Measurements from ENCODE around the gene HMGB2.

HMGB2 gene

DNA sequence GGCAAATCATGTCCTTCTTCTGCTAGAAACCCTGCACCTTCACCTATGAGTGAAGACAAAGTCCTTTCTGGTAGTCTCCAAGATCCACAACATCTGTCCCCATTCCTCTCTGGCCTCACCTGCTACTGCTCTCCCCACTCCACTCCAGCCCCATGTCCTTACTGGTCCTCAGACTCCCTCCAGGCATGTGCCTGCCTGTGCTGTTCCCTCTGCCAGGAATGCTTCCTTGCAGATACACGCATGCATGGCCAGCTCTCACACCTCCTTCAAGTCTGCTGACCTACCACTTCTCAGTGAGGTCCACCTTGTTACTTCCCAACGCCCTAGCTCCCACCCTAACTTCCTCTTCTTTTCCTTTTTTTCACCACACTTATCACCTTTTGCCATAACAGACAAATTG, 18.1 kb downstream of the HMGB2 start:
- H2AFZ ChIP-seq (ENCODE audit: low read length), result no peak overlapping the region
- H2BK15ac ChIP-seq (ENCODE audit: low read length), result no peak overlapping the region
- H3K23ac ChIP-seq (ENCODE audit: low read depth, low read length, poor library complexity), result no peak overlapping the region
- peaks cover 7 to 85% of the 10 kb centered on the region in 2 donors for H3K36me3 ChIP-seq (replicated peaks in 1 of 2; ENCODE audit: control insufficient read depth in 2 of 2, insufficient read depth in 2 of 2, low read length in 2 of 2)
- peaks cover 0 to 5% of the 10 kb centered on the region in 2 donors for H3K4me1 ChIP-seq (ENCODE audit: control insufficient read depth in 2 of 2, insufficient read depth in 1 of 2, low read depth in 1 of 2, low read length in 2 of 2)
- H3K27ac ChIP-seq (replicated peaks; ENCODE audit: low read length), result no peak overlapping the region
- no peak overlapping the region for H2BK120ac ChIP-seq (ENCODE audit: low read depth, low read length)
- H3K4me3 ChIP-seq (ENCODE audit: low read length in 2 of 2), result no peak overlapping the region
- H2BK5ac ChIP-seq (ENCODE audit: low read length), result no peak overlapping the region
- H3K14ac ChIP-seq (ENCODE audit: low read length), result no peak overlapping the region
- no peak overlapping the region for H2AK5ac ChIP-seq (ENCODE audit: low read depth, low read length)
- H4K8ac ChIP-seq (ENCODE audit: low read depth, low read length), result no peak overlapping the region
- no peak overlapping the region for H3K18ac ChIP-seq (ENCODE audit: low read length)
- no CpG with 5 or more reads among the region's 2 CpGs for WGBS, 2 donors (ENCODE audit: extremely low coverage in 2 of 2, insufficient read length in 2 of 2, insufficient replicate concordance in 1 of 2)
- no peak overlapping the region for H3K4me2 ChIP-seq (ENCODE audit: insufficient read depth, low read length, poor library complexity, severe bottlenecking)
- H2BK12ac ChIP-seq (ENCODE audit: low read length), result no peak overlapping the region
- H3K79me1 ChIP-seq (ENCODE audit: low read depth, low read length), result no peaks in the 10 kb centered on the region
- H3K27me3 ChIP-seq (ENCODE audit: control insufficient read depth in 3 of 3, insufficient read depth in 3 of 3, low read depth in 1 of 3, low read length in 3 of 3), result no peaks in the 10 kb centered on the region
- H3K4ac ChIP-seq (ENCODE audit: low read length), result no peak overlapping the region
- no peak for DNase-seq (ENCODE audit: low spot score)
- H3K9me3 ChIP-seq (replicated peaks in 1 of 2; ENCODE audit: control insufficient read depth in 2 of 2, insufficient read depth in 1 of 2, low read depth in 1 of 2, low read length in 2 of 2), result no peaks in the 10 kb centered on the region
- H3K9ac ChIP-seq (ENCODE audit: low read depth, low read length, poor library complexity), result no peak overlapping the region
- no peak overlapping the region for H4K91ac ChIP-seq (ENCODE audit: low read depth, low read length, poor library complexity)

DNA sequence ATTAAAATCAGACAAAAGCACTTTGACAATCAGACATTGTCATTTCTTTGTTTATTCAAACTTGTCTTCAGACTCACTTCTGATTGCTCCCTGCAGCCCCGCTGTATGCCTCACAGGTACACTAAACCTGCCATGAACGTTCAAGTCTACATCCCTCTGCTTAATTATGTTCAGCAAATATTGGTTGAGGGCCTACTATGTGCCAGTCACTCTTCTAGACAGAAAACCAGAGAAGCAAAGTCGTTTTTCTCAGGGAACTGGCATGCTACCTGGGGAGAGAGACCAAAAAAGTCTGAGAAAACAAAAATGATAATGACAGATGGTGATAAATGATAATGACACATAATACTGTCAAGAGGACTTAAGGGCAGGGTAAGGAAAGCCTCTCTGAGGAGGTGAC, 19.4 kb downstream of the HMGB2 start:
- no peak overlapping the region for H3K18ac ChIP-seq (ENCODE audit: low read length)
- H2AK5ac ChIP-seq (ENCODE audit: low read depth, low read length), result no peak overlapping the region
- H2AFZ ChIP-seq (ENCODE audit: low read length), result no peak overlapping the region
- no peaks in the 10 kb centered on the region for H3K79me1 ChIP-seq (ENCODE audit: low read depth, low read length)
- H4K91ac ChIP-seq (ENCODE audit: low read depth, low read length, poor library complexity), result no peak overlapping the region
- peaks cover 0 to 5% of the 10 kb centered on the region in 2 donors for H3K4me1 ChIP-seq (ENCODE audit: control insufficient read depth in 2 of 2, insufficient read depth in 1 of 2, low read depth in 1 of 2, low read length in 2 of 2)
- no peak overlapping the region for H3K4ac ChIP-seq (ENCODE audit: low read length)
- H3K4me2 ChIP-seq (ENCODE audit: insufficient read depth, low read length, poor library complexity, severe bottlenecking), result no peak overlapping the region
- H3K9me3 ChIP-seq (replicated peaks in 1 of 2; ENCODE audit: control insufficient read depth in 2 of 2, insufficient read depth in 1 of 2, low read depth in 1 of 2, low read length in 2 of 2), result no peaks in the 10 kb centered on the region
- no peaks in the 10 kb centered on the region for H3K27me3 ChIP-seq (ENCODE audit: control insufficient read depth in 3 of 3, insufficient read depth in 3 of 3, low read depth in 1 of 3, low read length in 3 of 3)
- H3K36me3 ChIP-seq (replicated peaks in 1 of 2; ENCODE audit: control insufficient read depth in 2 of 2, insufficient read depth in 2 of 2, low read length in 2 of 2), result peaks cover 3 to 85% of the 10 kb centered on the region in 2 donors
- no peak overlapping the region for H3K9ac ChIP-seq (ENCODE audit: low read depth, low read length, poor library complexity)
- H4K8ac ChIP-seq (ENCODE audit: low read depth, low read length), result no peak overlapping the region
- H2BK120ac ChIP-seq (ENCODE audit: low read depth, low read length), result no peak overlapping the region
- H3K4me3 ChIP-seq (ENCODE audit: low read length in 2 of 2), result no peak overlapping the region
- no peak overlapping the region for H3K23ac ChIP-seq (ENCODE audit: low read depth, low read length, poor library complexity)
- no CpG with 5 or more reads among the region's 3 CpGs for WGBS, 2 donors (ENCODE audit: extremely low coverage in 2 of 2, insufficient read length in 2 of 2, insufficient replicate concordance in 1 of 2)
- H3K14ac ChIP-seq (ENCODE audit: low read length), result no peak overlapping the region
- H2BK5ac ChIP-seq (ENCODE audit: low read length), result no peak overlapping the region
- H2BK15ac ChIP-seq (ENCODE audit: low read length), result no peak overlapping the region
- H3K27ac ChIP-seq (replicated peaks; ENCODE audit: low read length), result no peak overlapping the region
- no peak overlapping the region for H2BK12ac ChIP-seq (ENCODE audit: low read length)
- DNase-seq (ENCODE audit: low spot score), result no peak

DNA sequence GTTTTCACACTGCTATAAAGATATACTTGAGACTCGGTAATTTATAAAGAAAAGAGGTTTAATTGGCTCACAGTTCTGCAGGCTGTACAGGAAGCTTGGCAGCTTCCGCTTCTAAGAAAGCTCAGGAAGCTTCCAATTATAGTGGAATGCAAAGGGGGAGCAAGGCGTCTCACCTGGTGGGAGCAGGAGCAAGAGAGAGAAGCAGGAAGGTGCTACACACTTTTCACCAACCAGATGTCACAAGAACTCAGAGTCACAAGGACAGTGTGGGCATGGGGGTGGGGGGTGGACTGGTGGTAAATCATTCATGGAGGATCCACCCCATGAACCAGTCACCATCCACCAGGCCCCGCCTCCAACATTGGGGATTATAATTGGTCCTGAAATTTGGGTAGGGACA, 22.8 kb downstream of the HMGB2 start:
- Histone ChIP-seq H3K4me2 (ENCODE audit: insufficient read depth, low read length, poor library complexity, severe bottlenecking) (no peak overlapping the region), H4K8ac (ENCODE audit: low read depth, low read length) (no peak overlapping the region), H3K36me3 (replicated peaks in 1 of 2; ENCODE audit: control insufficient read depth in 2 of 2, insufficient read depth in 2 of 2, low read length in 2 of 2) (peaks cover 3 to 70% of the 10 kb centered on the region in 2 donors), H2BK5ac (ENCODE audit: low read length) (no peak overlapping the region), H2BK12ac (ENCODE audit: low read length) (no peak overlapping the region), H3K79me1 (ENCODE audit: low read depth, low read length) (peaks cover 2% of the 10 kb centered on the region), H3K14ac (ENCODE audit: low read length) (no peak overlapping the region), H3K27me3 (ENCODE audit: control insufficient read depth in 3 of 3, insufficient read depth in 3 of 3, low read depth in 1 of 3, low read length in 3 of 3) (no peaks in the 10 kb centered on the region), H3K18ac (ENCODE audit: low read length) (no peak overlapping the region), H2AFZ (ENCODE audit: low read length) (no peak overlapping the region), H3K9ac (ENCODE audit: low read depth, low read length, poor library complexity) (no peak overlapping the region), H3K4ac (ENCODE audit: low read length) (no peak overlapping the region), H4K91ac (ENCODE audit: low read depth, low read length, poor library complexity) (no peak overlapping the region), H2BK15ac (ENCODE audit: low read length) (no peak overlapping the region), H2BK120ac (ENCODE audit: low read depth, low read length) (no peak overlapping the region), H3K9me3 (replicated peaks in 1 of 2; ENCODE audit: control insufficient read depth in 2 of 2, insufficient read depth in 1 of 2, low read depth in 1 of 2, low read length in 2 of 2) (no peaks in the 10 kb centered on the region), H3K4me1 (ENCODE audit: control insufficient read depth in 2 of 2, insufficient read depth in 1 of 2, low read depth in 1 of 2, low read length in 2 of 2) (no peaks in the 10 kb centered on the region), H3K27ac (replicated peaks; ENCODE audit: low read length) (no peak overlapping the region), H3K4me3 (ENCODE audit: low read length in 2 of 2) (no peak overlapping the region), H3K23ac (ENCODE audit: low read depth, low read length, poor library complexity) (no peak overlapping the region), H2AK5ac (ENCODE audit: low read depth, low read length) (no peak overlapping the region)
- WGBS, 2 donors (ENCODE audit: extremely low coverage in 2 of 2, insufficient read length in 2 of 2, insufficient replicate concordance in 1 of 2), result no CpG with 5 or more reads among the region's 4 CpGs
- DNase-seq (ENCODE audit: low spot score), result no peak

DNA sequence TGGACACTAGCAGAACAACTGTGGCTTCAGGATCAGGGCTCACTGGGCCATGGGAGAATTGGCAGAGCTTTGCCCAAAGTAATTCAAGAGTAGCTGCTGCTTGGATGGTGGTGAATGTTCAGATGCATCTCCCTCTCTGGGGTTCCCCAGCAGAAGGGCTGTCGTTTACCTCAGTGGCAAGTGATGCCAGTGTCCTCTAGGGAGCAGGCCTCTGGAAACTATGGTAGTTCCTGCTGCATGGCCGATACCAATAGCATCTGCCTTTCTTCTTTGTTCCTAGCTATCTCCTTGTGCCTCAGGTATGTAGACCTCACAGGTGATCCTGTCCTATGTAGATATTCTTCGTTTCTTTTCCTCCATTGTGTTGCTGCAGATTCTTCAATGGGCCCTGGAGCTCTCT, 26.4 kb downstream of the HMGB2 start:
- Histone ChIP-seq H3K27ac (replicated peaks; ENCODE audit: low read length) (no peak overlapping the region), H4K91ac (ENCODE audit: low read depth, low read length, poor library complexity) (no peak overlapping the region), H3K9me3 (replicated peaks in 1 of 2; ENCODE audit: control insufficient read depth in 2 of 2, insufficient read depth in 1 of 2, low read depth in 1 of 2, low read length in 2 of 2) (peaks cover 0 to 5% of the 10 kb centered on the region in 2 donors), H2AK5ac (ENCODE audit: low read depth, low read length) (no peak overlapping the region), H3K4ac (ENCODE audit: low read length) (no peak overlapping the region), H3K4me3 (ENCODE audit: low read length in 2 of 2) (no peak overlapping the region), H3K9ac (ENCODE audit: low read depth, low read length, poor library complexity) (no peak overlapping the region), H3K18ac (ENCODE audit: low read length) (no peak overlapping the region), H2BK120ac (ENCODE audit: low read depth, low read length) (no peak overlapping the region), H3K4me2 (ENCODE audit: insufficient read depth, low read length, poor library complexity, severe bottlenecking) (no peak overlapping the region), H4K8ac (ENCODE audit: low read depth, low read length) (no peak overlapping the region), H3K23ac (ENCODE audit: low read depth, low read length, poor library complexity) (no peak overlapping the region), H2BK12ac (ENCODE audit: low read length) (no peak overlapping the region), H3K14ac (ENCODE audit: low read length) (no peak overlapping the region), H3K4me1 (ENCODE audit: control insufficient read depth in 2 of 2, insufficient read depth in 1 of 2, low read depth in 1 of 2, low read length in 2 of 2) (no peaks in the 10 kb centered on the region), H3K79me1 (ENCODE audit: low read depth, low read length) (peaks cover 2% of the 10 kb centered on the region), H3K27me3 (ENCODE audit: control insufficient read depth in 3 of 3, insufficient read depth in 3 of 3, low read depth in 1 of 3, low read length in 3 of 3) (no peaks in the 10 kb centered on the region), H2BK5ac (ENCODE audit: low read length) (no peak overlapping the region), H2AFZ (ENCODE audit: low read length) (no peak overlapping the region), H2BK15ac (ENCODE audit: low read length) (no peak overlapping the region), H3K36me3 (replicated peaks in 1 of 2; ENCODE audit: control insufficient read depth in 2 of 2, insufficient read depth in 2 of 2, low read length in 2 of 2) (peaks cover 0 to 62% of the 10 kb centered on the region in 2 donors)
- no CpG with 5 or more reads among the region's 3 CpGs for WGBS, 2 donors (ENCODE audit: extremely low coverage in 2 of 2, insufficient read length in 2 of 2, insufficient replicate concordance in 1 of 2)
- DNase-seq (ENCODE audit: low spot score), result no peak

Data from neuronal stem cell (in vitro differentiated cells).